ENCODE results near the gene UBA7. TPM values are rescaled to one million over a fixed set of nuclear protein-coding genes. Genes with fewer than 3 reads are reported as not detected.
"Not testable (repeated sequence)": the region's sequence is repeated elsewhere in the genome, so short reads cannot be mapped to it uniquely, and the experiment has no call there.

Gene UBA7
- total RNA-seq, 2 donors from 2014 or later = 74.1 to 119 TPM

DNA sequence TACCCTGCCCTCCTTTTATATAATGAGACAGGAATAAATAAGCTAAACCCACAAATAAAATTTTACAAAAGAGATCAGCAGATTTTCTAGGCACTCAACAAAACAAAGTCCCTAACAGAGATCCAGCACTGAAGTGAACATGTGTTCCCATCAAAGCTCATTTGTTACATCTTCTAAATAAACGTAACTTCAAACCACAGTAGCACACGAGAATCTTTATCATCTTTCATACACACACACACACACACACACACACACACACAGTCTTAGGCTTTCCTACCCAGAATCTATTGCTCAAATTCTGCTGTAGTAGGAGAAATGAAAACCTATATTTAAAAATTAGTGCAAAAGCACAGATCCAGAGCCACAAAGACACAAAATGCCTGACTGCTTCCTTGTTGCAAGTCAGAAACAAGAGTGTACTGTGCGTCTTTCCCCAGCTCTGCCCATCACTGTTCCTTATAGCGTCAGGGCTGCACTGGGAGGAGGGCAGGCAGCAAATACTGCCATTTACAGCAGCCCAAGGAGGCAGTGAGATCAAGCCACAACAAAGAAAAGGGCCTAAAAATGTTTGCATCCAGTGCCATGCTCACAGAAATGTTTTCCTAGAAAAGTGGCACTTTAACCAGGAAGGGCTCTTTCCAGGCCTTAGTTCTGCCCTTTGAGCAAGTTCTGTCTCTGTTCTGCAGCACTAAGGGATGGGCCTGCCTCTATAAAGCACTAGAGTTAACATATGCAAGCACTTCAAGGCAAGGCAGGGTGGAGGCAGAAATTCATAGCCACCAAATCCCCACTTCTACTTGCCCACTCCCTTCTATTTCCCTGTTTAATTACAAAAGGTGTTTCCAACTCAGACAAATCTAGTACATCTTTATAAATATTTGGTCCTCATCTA lies 33.4 kb downstream of the UBA7 start:
- no peaks in the 10 kb centered on the region for H3K36me3 ChIP-seq

DNA sequence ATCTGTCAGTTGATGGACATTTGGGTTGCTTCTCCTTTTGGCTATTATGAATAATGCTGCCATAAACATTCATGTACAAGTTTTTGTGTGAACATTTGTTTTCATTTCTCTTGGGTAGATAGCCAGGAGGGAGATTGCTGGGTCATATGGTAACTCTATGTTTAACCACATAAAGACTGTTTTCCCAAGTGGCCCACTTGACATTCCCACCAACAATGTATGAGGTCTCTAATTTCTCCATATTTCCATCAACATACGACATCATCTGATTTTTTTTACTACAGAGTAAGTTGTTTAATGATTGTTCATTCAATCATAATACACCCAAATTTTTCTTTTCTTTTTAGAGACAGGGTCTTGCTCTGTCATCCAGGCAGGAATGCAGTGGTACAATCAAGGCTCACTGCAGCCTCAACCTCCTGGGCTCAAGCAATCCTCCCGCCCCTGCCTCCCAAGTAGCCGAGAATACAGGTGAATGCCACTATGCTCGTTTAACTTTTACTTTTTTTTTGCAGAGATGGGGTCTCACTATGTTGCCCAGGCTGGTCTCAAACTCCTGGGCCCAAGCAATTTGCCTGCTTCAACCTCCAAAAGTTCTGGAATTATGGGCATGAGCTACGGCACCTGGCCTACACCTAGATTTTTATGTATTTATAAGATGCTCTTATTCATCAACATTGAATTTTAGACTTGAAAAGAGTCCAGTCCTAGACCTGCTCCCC lies 34.2 kb downstream of the UBA7 start:
- no peaks in the 10 kb centered on the region for H3K27me3 ChIP-seq (replicated peaks; ENCODE audit: insufficient read depth)
- no peak overlapping the region for H3K27ac ChIP-seq
- no peak for ATAC-seq (ENCODE audit: insufficient number of reproducible peaks, low FRiP score, low read depth)
- no peak overlapping the region for H3K4me3 ChIP-seq
- no peaks in the 10 kb centered on the region for H3K36me3 ChIP-seq
- DNase-seq (ENCODE audit: low spot score) = no peak
- H3K4me1 ChIP-seq (ENCODE audit: control insufficient read depth in 1 of 2, low read depth in 2 of 2) = peaks cover 19 to 41% of the 10 kb centered on the region in 2 donors
- no peaks in the 10 kb centered on the region for H3K9me3 ChIP-seq
- TF ChIP-seq, protein P1, sequence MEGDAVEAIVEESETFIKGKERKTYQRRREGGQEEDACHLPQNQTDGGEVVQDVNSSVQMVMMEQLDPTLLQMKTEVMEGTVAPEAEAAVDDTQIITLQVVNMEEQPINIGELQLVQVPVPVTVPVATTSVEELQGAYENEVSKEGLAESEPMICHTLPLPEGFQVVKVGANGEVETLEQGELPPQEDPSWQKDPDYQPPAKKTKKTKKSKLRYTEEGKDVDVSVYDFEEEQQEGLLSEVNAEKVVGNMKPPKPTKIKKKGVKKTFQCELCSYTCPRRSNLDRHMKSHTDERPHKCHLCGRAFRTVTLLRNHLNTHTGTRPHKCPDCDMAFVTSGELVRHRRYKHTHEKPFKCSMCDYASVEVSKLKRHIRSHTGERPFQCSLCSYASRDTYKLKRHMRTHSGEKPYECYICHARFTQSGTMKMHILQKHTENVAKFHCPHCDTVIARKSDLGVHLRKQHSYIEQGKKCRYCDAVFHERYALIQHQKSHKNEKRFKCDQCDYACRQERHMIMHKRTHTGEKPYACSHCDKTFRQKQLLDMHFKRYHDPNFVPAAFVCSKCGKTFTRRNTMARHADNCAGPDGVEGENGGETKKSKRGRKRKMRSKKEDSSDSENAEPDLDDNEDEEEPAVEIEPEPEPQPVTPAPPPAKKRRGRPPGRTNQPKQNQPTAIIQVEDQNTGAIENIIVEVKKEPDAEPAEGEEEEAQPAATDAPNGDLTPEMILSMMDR (IDR thresholded peaks at IDR 0.05) = no peak

More for the DNA sequence above, 33.4 kb downstream of the UBA7 start:
- no peak overlapping the region for H3K4me3 ChIP-seq
- TF ChIP-seq, protein P1 (IDR thresholded peaks at IDR 0.05) = no peak
- H3K9me3 ChIP-seq = no peaks in the 10 kb centered on the region
- peaks cover 24 to 45% of the 10 kb centered on the region in 2 donors for H3K4me1 ChIP-seq (ENCODE audit: control insufficient read depth in 1 of 2, low read depth in 2 of 2)
- no peak for ATAC-seq (ENCODE audit: insufficient number of reproducible peaks, low FRiP score, low read depth)
- H3K27ac ChIP-seq = no peak overlapping the region
- H3K27me3 ChIP-seq (replicated peaks; ENCODE audit: insufficient read depth) = no peaks in the 10 kb centered on the region
- no peak for DNase-seq (ENCODE audit: low spot score)

DNA sequence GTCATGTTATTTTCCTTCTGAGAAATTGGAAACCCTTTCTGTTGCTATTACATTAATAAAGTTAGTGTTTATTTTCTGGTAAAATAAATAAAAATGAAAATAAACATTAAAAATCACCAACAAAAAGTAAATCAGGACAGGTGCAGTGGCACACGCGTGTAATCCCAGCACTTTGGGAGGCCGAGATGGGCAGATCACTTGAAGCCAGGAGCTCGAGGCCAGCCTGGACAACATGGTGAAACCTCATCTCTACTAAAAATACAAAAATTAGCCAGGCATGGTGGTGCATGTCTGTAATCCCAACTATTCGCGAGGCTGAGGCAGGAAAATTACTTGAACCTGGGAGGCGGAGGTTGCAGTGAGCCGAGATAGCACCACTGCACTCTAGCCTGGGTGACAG lies 37.7 kb downstream of the UBA7 start:
- not testable (repeated sequence) for H3K36me3 ChIP-seq; H3K27me3 ChIP-seq (replicated peaks; ENCODE audit: insufficient read depth); H3K4me3 ChIP-seq; H3K27ac ChIP-seq; ATAC-seq (ENCODE audit: insufficient number of reproducible peaks, low FRiP score, low read depth); H3K9me3 ChIP-seq; DNase-seq (ENCODE audit: low spot score)
- H3K4me1 ChIP-seq (ENCODE audit: control insufficient read depth in 1 of 2, low read depth in 2 of 2) = peaks cover 10 to 20% of the 10 kb centered on the region in 2 donors

DNA sequence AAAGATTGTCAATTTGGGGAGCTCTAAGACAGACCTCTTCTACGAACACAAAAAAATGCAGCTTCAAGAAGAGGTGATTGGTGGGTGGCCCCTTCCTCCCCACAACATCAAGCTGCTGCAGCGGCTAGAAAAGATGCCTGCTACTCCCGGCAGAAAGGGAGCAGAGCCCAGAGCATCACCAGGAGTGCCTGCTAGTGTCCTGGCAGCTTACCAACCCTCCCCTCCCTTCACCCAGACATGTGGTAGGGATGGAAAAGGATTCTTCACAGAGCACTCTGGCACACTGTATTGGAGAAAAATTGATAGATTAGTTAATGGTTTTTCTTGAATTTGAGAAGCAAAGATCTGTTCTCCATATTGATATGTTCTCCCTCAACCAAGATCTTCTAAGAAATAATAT lies 38.2 kb downstream of the UBA7 start:
- TF ChIP-seq, protein P1 (IDR thresholded peaks at IDR 0.05) = no peak
- no peaks in the 10 kb centered on the region for H3K27me3 ChIP-seq (replicated peaks; ENCODE audit: insufficient read depth)
- H3K27ac ChIP-seq = no peak overlapping the region
- ATAC-seq (ENCODE audit: insufficient number of reproducible peaks, low FRiP score, low read depth) (no peak), DNase-seq (ENCODE audit: low spot score) (no peak)
- peaks cover 10 to 14% of the 10 kb centered on the region in 2 donors for H3K4me1 ChIP-seq (ENCODE audit: control insufficient read depth in 1 of 2, low read depth in 2 of 2)
- H3K36me3 ChIP-seq = no peaks in the 10 kb centered on the region
- H3K9me3 ChIP-seq = no peaks in the 10 kb centered on the region
- no peak overlapping the region for H3K4me3 ChIP-seq

DNA sequence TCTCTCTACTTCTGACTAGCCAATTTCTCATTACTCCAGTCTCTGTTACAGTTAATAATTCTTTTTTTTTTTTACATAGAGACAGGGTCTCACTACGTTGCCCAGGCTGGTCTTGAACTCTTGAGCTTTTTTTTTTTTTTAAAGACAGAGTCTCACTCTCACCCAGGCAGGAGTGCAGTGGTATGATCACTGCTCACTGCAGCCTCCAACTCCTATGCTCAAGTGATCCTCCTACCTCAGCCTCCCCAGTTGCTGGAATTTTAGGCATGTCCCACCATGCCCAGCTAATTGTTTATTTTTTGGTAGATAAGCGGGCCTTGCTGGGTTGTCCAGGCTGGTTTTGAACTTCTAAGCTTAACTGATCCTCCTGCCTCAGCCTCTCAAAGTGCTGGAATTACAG lies 41.0 kb downstream of the UBA7 start:
- peaks cover 7% of the 10 kb centered on the region in 2 donors for H3K4me1 ChIP-seq (ENCODE audit: control insufficient read depth in 1 of 2, low read depth in 2 of 2)
- ATAC-seq (ENCODE audit: insufficient number of reproducible peaks, low FRiP score, low read depth) = no peak
- H3K36me3 ChIP-seq = no peaks in the 10 kb centered on the region
- no peak for DNase-seq (ENCODE audit: low spot score)
- no peaks in the 10 kb centered on the region for H3K9me3 ChIP-seq
- TF ChIP-seq, protein P1 (IDR thresholded peaks at IDR 0.05) = no peak
- no peak overlapping the region for H3K27ac ChIP-seq
- H3K4me3 ChIP-seq = no peak overlapping the region
- H3K27me3 ChIP-seq (replicated peaks; ENCODE audit: insufficient read depth) = no peaks in the 10 kb centered on the region
